Common myeloid progenitor, CD34-positive (primary cell): ENCODE data around the gene VCY1B. TPM values are rescaled to one million over a fixed set of nuclear protein-coding genes. Genes with fewer than 3 reads are reported as not detected.
"Not testable (repeated sequence)": the region's sequence is repeated elsewhere in the genome, so short reads cannot be mapped to it uniquely, and the experiment has no call there.

ENCODE experiments used
- CTCF ChIA-PET: fragments of 350-600 bp; sonication (Branson Sonifier 250); formaldehyde crosslinking; loops from one replicate; lab custom pipeline; 2021; ENCODE audit warnings: antibody characterized with exemption; lab: Charles Lee
- POLR2A ChIA-PET: fragments of 350-600 bp; sonication (Branson Sonifier 250); formaldehyde crosslinking; loops from one replicate; lab custom pipeline; 2021; ENCODE audit warnings: antibody characterized with exemption; lab: Charles Lee
- DNase-seq, 3 donors: peaks; one replicate each; pipeline versions ENCODE4 v3.0.0 to v3.0.0-alpha.2; 2013
- H3K27ac ChIP-seq, 2 experiments: 1 replicate in 1 of 2; 2 replicates in 1 of 2; pipeline ENCODE4 v1.7.0; 2013; ENCODE audit warnings: inconsistent platforms in 2 of 2, low read length in 2 of 2, mild to moderate bottlenecking in 2 of 2, low read depth in 1 of 2, moderate library complexity in 1 of 2; ENCODE audit not compliant: severe bottlenecking in 2 of 2, insufficient read depth in 1 of 2, poor library complexity in 1 of 2
- H3K27me3 ChIP-seq, 5 experiments: replicated peaks in 2 of 5; 1 replicate in 3 of 5; 2 replicates in 2 of 5; pipeline versions ENCODE4 v1.6.1 to v1.7.0; 2013; ENCODE audit warnings: low read length in 4 of 5, mild to moderate bottlenecking in 2 of 5, moderate library complexity in 2 of 5, inconsistent platforms in 1 of 5; ENCODE audit not compliant: insufficient read depth in 5 of 5, control insufficient read depth in 4 of 5
- H3K36me3 ChIP-seq, 4 experiments: 1 replicate in 2 of 4; 2 replicates in 2 of 4; pipeline versions ENCODE4 v1.6.1 to v1.7.0; 2013; ENCODE audit warnings: low read length in 3 of 4, control low read depth in 1 of 4, mild to moderate bottlenecking in 1 of 4; ENCODE audit not compliant: control insufficient read depth in 4 of 4, insufficient read depth in 4 of 4
- H3K4me1 ChIP-seq, 4 experiments: 1 replicate in 3 of 4; 2 replicates in 1 of 4; pipeline versions ENCODE4 v1.6.1 to v1.7.1; 2013; ENCODE audit warnings: low read length in 3 of 4, mild to moderate bottlenecking in 3 of 4, control low read depth in 1 of 4, inconsistent platforms in 1 of 4, moderate library complexity in 1 of 4; ENCODE audit not compliant: control insufficient read depth in 4 of 4, insufficient read depth in 4 of 4; ENCODE audit errors: control extremely low read depth in 1 of 4
- H3K4me3 ChIP-seq, 7 experiments: 1 replicate in 4 of 7; 2 replicates in 3 of 7; pipeline versions ENCODE4 v1.5.1 to v1.7.0; 2013; ENCODE audit warnings: mild to moderate bottlenecking in 7 of 7, low read length in 6 of 7, moderate library complexity in 6 of 7, inconsistent platforms in 2 of 7, low read depth in 2 of 7, control low read depth in 1 of 7; ENCODE audit not compliant: insufficient read depth in 4 of 7, control insufficient read depth in 1 of 7; ENCODE audit errors: extremely low read depth in 1 of 7
- H3K9me3 ChIP-seq, 5 experiments: 1 replicate in 4 of 5; 2 replicates in 1 of 5; pipeline versions ENCODE4 v1.6.1 to v1.7.1; 2013; ENCODE audit warnings: low read length in 4 of 5, mild to moderate bottlenecking in 2 of 5, inconsistent platforms in 1 of 5, low read depth in 1 of 5, moderate library complexity in 1 of 5; ENCODE audit not compliant: control insufficient read depth in 4 of 5, insufficient read depth in 2 of 5; ENCODE audit errors: control extremely low read depth in 1 of 5
- WGBS: methylation state at CpG from one replicate; pipeline ENCODE4 v1.1.5; 2013; ENCODE audit not compliant: insufficient coverage; 5-methylcytosine and 5-hydroxymethylcytosine counted together
- polyA plus RNA-seq: library from polyadenylated mRNA; unstranded; fragments of 120-200 nt; gene quantifications from one replicate; pipeline ENCODE4 v1.2.1, GENCODE V29; 2013

VCY1B gene
- polyA plus RNA-seq = not detected

DNA sequence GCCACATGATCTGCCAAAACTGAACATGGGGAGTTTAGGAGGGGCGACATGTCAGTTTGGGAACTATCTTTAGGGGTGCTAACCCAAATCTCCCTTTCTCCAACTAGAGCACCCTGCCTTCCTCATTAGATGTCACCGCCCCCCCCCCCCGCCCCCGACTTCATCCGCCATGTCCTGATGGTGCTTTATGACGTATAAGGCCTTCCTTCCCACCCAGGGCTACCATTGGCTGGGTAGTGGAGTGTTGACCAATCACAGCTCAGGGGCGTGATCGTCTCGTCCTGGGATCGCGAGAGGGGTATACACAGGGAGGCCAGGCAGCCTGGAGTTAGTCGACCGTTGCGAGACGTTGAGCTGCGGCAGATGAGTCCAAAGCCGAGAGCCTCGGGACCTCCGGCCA lies at the start of gene VCY1B:
Gene VCY1B, plus strand, starts transcription at position 301 of the 400 bp plus-strand sequence. Its CDS starts 63 bp downstream, at position 364.
- H3K27ac ChIP-seq, CTCF ChIA-PET, H3K9me3 ChIP-seq, H3K4me3 ChIP-seq, H3K27me3 ChIP-seq, DNase-seq, H3K4me1 ChIP-seq, POLR2A ChIA-PET, H3K36me3 ChIP-seq: not testable (repeated sequence)
- no CpG with 5 or more reads among the region's 19 CpGs for WGBS

- H3K9me3 ChIP-seq, DNase-seq, POLR2A ChIA-PET, CTCF ChIA-PET, H3K4me1 ChIP-seq, H3K36me3 ChIP-seq, H3K4me3 ChIP-seq, H3K27me3 ChIP-seq, H3K27ac ChIP-seq: not testable (repeated sequence)
- WGBS = no CpG with 5 or more reads among the region's 2 CpGs
Measured at GRCh38 chrY:14011916-14012315, 44.1 kb upstream of the VCY1B start.

GRCh38 chrY:14030395-14030794 lies 25.6 kb upstream of the VCY1B start:
- H3K4me1 ChIP-seq, POLR2A ChIA-PET, H3K9me3 ChIP-seq, H3K4me3 ChIP-seq, CTCF ChIA-PET, H3K27ac ChIP-seq, DNase-seq, H3K27me3 ChIP-seq, H3K36me3 ChIP-seq: not testable (repeated sequence)
- WGBS = no CpG with 5 or more reads among the region's 2 CpGs

GRCh38 chrY:14085877-14086276 lies 29.9 kb downstream of the VCY1B start:
- no peaks in the 10 kb centered on the region for H3K4me1 ChIP-seq
- no peaks in the 10 kb centered on the region for H3K36me3 ChIP-seq
- no peak overlapping the region for H3K4me3 ChIP-seq
- no peak for DNase-seq
- ChIA-PET CTCF (no interaction called here), POLR2A (no interaction called here)
- H3K9me3 ChIP-seq = no peaks in the 10 kb centered on the region
- WGBS = no CpG with 5 or more reads among the region's 1 CpG
- H3K27ac ChIP-seq = no peak overlapping the region
- no peaks in the 10 kb centered on the region for H3K27me3 ChIP-seq
